HG03432 (cell line): ENCODE results near the gene TDRD7.
"Not testable (repeated sequence)": the region's sequence is repeated elsewhere in the genome, so short reads cannot be mapped to it uniquely, and the experiment has no call there.

Experiments
- ATAC-seq: cut with Tn5 transposase; IDR thresholded peaks from one replicate; pipeline ENCODE4 v1.9.1; 2021; ENCODE audit warnings: mild to moderate bottlenecking, moderate library complexity; ENCODE audit not compliant: unreplicated experiment

TDRD7 gene

DNA sequence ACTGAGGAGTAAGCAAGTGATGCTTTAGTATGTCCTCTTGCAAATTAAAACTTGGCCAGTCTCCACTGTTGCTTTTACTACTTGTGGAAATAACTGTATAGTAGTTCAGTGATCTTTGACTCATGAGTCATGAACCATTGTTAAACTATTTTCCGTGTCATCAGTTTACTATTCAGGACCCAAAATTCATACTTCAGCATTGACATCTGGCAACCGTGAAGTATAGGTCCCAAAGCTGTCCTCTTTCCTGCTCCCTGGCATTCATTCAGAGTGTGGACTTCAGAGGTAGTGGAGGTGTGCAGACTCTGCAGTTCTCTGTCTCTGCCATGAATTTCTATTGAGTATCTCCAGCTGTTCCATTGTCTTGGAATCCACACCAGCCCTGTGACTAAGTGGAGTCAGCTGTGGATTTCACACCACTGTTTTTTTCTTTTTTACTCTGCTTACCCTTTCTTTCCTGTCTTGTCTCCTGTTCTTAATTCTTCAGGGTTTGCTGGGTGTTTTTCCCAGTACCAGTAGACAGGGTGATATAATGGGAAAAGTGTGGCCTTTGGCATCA, 7.5 kb downstream of the TDRD7 start:
- ATAC-seq = no peak

DNA sequence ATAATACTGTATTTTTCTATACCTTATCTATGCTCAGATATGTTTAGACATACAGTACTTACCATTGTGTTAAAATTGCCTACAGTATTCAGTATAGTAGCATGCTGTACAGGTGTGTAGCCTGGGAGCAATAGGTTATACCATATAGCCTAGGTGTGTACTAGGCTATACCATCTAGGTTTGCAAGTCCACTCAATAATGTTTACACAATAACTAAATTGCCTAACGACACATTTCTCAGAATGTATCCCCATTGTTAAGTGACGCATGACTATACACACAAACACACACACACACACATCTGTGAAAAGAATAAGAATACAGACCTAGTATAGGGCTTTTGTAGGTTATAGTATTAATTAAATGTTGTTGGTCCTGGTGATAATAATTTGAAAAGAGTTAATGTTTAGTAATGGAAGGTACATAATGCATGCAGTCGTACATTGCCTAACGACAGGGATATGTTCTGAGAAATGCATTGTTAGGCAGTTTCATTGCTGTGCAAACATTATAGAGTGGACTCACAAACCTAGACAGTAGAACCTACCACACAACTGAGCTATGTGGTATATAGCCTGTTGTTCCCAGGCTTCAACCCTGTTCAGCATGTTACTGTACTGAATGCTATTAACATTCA, 13.6 kb downstream of the TDRD7 start:
- no peak for ATAC-seq

DNA sequence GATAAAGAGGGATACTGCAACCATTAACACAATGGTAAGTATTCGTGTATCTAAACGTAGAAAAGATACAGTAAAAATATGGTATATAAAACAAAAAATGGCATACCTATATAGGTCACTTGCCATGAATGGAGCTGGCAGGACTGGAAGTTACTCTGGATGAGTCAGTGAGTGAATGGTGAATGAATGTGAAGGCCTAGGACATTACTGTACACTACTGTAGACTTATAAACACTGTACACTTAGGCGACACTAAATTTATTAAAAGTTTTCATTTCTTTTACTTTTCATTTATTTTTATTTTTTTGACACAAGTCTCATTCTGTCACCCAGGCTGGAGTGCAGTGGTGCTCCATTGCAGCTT, 14.1 kb downstream of the TDRD7 start:
- ATAC-seq = no peak

DNA sequence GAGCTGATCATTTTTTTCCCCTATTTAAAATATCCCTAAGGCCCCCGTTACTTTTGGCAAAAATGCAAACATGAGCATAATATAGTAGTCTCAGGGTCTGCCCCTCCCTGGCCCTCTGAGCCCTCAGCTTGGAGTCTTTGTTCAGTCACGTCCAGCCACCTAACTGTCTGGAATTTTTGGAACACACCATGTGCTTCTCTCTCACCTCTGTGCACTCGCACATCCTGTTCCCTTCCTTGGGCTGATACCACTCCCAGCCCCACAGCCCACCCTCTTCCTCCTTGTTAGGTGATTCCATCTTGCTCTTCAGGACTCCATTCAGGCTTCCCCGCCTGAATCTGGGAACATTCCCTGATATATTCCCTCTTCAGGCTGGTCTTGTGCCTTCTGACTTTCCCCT, 16.0 kb downstream of the TDRD7 start:
- ATAC-seq = no peak

DNA sequence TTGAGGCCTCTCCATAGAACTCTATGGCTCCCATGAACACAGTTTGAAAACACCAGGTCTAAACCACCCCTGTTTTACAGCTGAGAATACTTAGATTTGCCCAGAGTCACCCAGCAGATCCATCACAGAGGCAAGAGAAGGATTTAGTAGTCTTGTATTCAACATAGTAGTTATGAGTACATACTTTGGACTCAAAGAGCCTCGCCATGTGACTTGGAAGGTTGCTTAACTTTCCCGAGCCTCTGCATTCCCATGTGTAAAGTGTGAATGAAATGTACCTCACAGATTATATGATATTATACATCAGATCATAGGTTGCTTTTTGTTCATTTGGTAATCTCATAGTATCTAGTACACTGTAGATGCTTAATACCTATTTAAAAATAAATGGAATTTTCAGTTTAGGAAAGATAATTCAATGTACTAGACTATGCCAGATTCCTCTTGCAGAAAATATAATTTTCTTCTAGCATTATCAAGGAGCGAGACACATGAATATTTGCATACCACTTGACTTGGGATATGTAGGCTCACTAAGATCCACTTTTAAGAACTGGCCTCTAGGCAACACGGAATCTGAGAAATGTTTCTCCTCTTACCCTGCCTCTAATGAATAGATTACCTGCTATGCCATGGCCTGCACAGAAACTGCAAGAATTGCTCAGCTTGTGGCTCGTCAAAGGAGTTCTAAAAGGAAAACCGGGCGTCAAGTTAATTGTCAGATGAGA, 18.6 kb downstream of the TDRD7 start:
- no peak for ATAC-seq

DNA sequence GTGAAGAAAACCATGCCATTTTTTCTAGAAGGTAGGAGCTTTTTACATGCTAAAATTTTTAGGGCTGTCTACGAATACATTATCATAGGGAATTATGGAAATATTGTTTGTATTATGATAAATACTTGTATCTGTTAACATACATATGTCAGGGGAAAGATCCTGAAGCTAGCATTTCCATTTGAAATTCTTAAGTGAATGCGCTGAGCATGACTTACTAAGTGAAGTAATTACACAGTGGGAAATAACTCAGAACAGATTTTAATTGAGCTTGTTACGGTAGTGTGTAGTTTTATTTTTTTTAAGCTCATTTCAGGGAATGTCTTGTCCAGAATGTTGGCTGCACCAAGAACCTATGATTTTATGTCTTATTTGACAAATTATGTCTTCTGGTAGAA, 19.1 kb downstream of the TDRD7 start:
- no peak for ATAC-seq

DNA sequence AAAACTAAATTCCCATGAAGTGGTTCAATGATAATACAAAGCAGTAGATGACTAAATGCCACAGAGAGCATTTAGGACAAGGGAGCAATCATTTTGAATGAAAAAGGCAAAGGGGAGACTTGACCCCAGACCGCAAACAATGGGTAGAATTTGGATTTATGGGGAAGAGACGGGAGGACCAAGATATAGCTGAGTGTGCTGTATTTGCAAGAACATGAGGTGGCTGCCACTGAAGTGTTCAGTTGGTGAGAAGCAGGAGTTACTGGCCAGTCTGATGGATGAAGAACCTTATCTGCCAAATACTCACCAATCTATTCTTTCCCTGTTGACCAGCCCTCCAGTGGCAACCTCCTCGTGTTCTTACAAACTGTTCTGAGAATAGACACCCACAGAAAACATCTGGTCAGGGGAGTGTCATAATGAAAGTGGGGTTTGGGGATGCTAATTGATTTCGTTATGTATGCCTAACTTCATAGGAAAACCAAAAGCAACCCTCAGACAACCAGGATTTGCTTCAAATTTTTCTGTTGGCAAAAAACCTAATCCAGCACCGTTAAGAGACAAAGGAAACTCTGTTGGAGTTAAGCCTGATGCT, 19.8 kb downstream of the TDRD7 start:
- ATAC-seq = no peak

DNA sequence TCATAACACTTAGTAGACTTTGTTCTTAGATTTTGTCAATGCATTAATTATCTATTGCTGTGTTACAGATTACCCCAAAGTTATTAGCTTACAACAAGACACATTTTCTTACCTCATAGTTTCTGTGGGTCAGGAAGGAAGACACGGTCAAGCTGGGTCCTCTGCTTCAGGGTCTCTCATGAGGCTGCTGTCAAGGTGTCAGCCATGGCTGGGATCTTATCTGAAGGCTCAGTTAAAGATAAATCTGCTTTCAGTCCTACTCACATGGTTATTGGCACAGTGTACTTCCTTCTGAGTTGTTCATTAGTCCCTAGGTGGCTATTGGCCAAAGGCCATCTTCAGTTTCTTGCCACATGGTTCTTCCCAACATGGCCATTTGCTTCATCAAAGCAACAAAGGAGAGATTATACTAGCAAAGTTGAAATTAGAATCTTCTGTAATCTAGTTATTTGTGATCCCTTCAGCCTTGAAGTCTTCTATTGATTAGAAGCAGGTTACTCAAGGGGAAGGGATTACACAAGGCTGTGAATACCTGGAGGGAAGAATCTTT, 25.2 kb downstream of the TDRD7 start:
- no peak for ATAC-seq

DNA sequence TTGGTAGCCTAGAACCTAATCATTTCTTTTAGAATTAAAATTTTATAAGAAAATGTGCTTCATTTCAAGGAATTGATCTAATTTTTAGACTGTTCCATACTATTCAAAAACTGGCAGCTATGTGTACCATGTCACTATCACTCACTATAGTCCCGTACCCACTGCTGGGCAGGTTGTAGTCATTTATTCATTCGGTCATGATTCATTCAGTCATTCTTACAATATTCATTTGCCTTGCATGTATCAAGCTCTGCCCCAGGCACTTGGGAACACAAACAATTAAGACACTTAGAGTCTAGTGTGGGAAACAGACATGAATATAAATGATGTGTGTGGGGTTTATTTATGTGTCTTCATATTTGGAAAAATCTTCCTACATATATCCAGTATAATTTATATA, 26.4 kb downstream of the TDRD7 start:
- no peak for ATAC-seq

DNA sequence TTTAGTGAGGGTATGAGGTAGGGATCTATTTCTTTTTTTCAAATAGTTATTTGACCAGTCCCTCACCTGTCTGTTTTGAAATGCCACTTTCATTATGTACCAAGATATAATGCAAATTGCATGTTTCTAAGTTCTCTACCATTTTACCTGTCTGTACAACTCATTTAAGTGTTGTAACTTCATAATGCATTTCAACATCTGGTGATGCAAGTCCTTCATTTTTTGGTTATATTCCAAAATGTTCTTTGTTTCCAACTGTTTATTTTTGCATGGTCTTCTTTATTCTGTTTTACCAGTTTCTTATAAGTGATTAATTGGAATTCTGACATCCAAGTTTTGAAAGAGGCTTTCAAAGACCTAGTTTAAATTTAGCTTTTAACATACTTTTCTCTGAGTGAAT, 26.8 kb downstream of the TDRD7 start:
- no peak for ATAC-seq

DNA sequence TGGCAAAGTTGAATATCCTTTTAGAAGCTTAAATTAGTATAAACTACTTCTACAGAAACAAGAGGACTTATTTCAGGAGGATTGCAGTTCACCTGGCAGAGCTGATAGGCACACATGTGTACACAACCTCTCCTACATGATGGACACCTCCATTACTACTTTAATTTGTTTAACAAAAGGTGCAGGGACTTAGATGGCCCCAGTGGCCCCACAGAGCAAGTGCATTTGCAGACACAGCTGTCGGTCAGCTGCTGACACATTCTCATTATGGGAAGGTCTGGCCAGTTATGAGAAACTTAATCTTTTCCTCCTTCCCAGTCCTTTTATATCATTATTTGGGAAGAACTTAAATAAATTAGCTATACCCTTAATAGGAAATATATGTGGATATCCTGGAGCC, 28.3 kb downstream of the TDRD7 start:
- no peak for ATAC-seq

DNA sequence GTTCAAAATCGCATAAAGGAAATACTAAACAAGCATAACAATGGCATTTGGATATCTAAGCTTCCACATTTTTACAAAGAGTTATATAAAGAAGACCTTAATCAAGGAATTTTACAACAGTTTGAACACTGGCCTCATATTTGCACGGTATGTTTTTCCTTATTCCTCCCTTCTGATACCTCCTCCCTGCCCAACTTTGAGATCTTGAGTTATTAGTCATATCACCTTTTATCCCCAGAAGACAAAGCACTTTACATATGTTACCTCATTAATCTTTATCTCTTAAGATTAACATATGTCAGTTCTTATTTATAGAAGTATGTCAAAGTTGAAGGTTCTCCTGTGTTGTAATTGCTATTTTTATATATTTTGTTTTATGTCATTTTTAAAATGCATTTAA, 29.8 kb downstream of the TDRD7 start:
- no peak for ATAC-seq

DNA sequence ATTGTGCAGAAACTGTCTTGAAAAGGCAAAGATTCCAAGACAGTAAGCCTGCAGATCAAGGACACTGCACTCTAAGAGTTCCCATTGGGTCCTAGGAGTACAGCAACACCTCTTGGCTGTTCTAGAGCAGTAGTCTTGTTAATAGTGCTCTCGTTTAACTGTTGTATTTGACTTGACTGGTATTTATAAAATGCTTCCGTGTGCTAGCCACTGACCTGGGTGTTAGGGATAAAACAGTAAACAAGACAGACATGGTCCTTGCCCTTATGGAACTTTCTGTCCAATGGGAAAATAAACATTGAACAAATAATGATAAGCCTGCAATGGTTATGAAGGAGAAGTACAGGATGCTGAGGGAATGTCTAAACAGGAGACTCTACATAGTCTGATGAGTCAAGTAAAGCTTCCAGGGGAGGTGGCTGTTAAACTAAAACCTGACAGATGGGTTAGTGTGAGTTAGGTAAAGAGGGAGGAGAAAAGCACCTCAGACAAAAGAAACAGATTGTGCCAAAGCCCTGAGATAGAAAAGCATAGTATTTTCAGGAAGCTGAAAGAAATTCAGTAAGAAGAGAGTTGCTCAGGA, 33.3 kb downstream of the TDRD7 start:
- ATAC-seq = no peak

DNA sequence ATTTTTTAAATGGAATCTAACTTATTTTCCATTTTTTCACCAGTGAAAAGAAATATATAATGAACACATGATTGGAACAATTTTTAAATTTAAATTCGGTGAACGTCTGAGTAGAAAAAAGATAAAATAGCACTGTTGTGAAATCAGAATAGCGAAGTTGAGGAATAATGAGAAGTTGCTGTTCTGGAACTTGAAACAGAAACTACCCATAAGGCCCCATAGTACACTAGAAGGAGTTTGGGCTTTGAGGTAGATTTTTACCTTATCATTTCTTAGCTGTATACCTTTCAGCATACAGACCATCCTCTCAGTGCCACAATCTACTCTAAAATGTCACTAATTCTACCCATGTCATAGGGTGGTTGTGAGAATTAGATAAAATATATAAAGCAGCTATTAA, 35.1 kb downstream of the TDRD7 start:
- no peak for ATAC-seq

DNA sequence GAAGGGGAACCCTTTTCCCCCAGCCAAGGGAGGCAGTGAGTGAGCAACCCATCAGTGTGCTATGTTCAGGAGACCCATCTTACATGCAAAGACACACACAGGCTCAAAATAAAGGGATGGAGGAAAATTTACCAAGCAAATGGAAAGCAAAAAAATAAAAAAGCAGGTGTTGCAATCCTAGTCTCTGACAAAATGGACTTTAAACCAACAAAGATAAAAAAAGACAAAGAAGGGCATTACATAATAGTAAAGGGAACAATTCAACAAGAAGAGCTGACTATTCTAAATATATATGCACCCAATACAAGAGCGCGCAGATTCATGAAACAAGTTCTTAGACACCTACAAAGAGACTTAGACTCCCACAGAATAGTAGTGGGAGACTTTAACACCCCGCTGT, 41.7 kb downstream of the TDRD7 start:
- ATAC-seq = not testable (repeated sequence)

DNA sequence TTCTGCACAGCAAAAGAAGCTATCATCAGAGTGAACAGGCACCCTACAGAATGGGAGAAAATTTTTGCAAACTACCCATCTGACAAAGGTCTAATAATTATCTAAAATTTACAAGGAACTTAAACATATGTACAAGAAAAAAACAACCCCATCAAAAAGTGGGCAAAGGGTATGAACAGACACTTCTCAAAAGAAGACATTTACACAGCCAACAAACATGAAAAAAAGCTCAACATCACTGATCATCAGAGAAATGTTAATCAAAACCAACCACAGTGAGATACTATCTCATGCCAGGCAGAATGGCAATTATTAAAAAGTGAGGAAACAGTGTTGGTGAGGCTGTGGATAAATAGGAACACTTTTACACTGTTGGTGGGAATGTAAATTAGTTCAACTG, 44.9 kb downstream of the TDRD7 start:
- ATAC-seq = not testable (repeated sequence)

DNA sequence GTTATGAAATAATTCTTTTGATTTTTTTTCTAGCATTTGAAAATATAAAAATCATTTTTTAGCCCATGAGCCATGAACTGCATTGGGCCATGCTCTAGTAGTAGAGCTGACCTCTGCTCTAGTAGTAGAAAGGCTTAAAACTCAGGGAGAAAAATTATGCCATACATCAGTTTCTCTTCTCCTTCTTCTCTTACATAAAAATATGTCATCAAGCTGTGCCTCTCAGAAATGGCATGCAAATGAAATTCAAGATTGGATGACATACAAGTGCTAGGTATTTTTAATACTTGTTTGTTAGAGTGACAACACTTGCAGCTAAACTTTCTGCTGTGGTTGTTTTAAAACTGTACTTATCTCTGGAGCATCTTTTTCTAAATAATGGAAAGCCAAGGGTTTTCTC, 47.4 kb downstream of the TDRD7 start:
- no peak for ATAC-seq

DNA sequence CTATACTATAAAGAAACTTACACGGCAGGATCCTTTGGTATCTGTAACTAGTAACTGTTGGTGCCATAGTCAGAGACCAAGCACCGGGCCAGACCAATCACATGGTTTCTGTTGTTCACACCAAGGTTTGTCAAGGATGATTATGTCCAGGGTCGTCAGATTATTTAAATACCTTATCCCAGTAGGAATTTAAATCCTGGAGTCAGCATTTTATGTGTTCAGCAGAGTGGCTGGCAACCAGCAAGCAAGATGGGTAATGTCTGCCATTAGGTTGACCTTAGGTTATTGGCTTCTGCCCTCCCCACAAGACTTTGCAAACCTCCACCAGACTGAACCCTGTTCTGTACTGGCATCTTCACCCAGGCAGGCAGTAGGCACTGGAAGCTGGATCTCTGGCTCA, 50.3 kb downstream of the TDRD7 start:
- ATAC-seq = no peak

DNA sequence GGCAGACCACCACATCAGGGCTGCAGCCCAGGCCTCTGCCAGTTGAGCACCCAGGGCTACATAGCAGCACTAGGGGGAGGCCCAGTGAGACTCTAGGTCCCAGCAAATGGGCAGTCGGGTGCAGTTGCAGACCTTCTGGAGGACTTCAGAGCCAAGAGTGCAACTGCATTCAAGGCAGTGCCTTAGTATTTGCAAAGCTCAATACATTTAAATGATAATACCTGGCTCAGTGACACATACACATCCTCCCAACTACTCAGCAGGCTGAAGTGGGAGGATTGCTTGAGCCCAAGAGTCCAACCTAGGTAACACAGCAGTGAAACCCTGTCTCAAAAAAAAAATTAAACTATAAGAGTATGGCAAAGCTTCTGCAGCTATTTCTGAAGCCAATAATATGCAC, 51.0 kb downstream of the TDRD7 start:
- no peak for ATAC-seq

DNA sequence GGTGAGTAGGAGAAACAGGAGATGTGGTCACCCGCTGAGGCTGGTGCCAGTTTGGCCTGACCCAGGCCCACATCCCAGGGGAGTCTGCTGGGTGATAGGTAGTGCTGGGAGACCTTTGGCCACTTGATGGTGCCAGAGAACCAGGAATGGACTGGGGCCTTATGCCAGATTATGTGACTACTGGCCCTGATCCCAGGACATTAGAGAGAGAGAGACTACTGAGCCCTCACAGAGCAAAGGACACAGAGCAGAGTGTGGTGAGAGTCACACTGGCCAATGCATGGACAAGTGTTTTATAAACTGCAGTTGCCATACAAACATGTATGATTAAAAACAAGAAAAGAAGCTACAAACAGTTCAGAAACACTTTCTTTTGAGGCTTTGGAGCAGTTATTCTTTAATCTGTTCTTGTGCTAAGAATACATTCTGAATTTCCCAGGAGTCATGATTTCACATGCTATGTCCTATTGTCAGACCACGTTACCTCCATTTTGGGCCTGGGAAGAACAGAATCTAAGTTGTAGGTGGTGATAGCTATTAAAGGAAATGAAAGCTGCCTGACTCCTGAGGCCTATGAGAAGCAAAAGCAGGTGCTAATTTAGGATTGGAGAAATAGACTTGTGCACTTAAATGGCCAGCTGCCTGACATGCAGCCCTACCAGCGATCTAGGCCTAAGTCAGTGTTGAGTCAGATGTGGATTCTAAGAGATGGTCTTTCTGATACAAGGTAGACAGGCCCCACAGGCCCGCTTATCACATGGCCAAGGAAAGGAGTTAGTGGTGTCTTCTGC, 57.0 kb downstream of the TDRD7 start:
- peak; percentile 85 for ATAC-seq

DNA sequence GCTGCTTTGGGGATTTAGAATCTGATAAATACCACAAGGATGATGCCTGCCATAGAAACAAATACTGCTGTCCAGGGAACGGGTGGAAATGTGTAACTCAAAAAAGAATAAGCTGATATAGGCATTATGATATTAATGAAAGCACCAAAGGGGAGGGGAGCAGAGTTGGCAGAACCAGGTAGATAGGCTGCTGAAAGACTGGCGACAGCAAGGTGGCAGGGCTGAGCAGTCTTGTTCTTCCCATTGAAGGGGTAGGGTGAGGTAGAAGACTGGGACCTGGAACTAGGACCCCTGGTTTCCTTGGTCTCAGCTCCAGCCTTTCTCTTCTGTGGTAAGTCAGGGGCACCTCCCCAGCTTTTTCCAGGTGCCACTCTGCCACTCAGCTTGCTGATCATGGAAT, 58.2 kb downstream of the TDRD7 start:
- ATAC-seq = no peak
